ENCODE measurements around the gene GDI2.
A peak's percentile ranks its signal among the peaks of the same experiment; 100 is the strongest.
"Not testable (repeated sequence)": the region's sequence is repeated elsewhere in the genome, so short reads cannot be mapped to it uniquely, and the experiment has no call there.

Gene GDI2

DNA sequence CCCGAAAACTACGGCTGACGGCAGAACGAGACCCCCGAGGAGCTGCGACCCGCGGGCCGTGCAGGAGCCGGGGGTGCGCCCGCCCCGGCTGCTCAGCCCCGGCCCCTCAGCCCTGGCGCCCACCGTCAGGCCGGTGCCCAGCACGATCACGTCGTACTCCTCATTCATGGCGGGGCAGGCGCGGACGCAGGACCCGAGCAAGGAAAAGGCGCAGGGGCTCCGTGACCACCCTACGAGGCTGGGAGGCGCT, 218 bp downstream of the GDI2 start:
- Mint-ChIP-seq H3K36me3 (ENCODE audit: low read depth) (peaks cover 59% of the 10 kb centered on the region), H3K9me3 (peaks cover 6% of the 10 kb centered on the region)

DNA sequence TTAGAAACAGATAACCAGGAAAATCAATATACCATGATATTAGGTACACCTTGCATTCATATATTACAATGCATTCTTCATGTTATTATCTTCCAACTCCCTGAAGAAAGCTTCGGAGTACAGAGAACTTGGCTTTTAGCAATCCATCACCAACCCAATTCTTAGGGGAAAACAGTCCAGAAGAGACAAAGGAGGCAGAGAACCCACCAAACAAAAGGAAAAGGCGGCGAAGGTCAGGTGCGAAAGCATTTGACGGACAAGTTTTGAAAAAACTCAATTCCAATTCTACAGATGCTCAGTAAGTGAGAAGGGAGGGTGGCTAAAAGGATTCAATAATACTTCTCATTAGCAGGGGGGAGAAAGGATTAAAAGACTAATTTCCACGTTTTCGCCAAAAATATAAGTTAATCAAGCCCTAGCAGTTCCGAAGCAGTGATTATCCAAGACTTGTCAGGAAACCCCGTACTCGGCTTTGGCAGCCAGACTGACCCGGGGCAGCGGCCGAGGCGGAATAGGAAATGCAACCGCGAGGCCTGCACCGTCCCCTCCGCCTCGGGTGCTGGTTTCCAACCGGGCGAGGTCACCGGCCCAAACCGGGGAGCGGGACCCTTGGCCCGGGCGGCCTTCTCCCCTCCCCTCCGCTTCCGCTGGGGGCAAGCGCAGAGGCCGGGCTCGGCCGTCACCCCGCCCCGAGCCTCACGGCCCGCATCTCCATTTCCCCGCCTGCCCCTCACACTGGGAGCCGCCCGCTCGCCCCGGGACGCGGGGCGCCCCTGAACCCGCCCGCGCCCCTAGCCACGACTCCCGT, 747 bp downstream of the GDI2 start:
- no peak for DNase-seq
- H3K27ac Mint-ChIP-seq: peak overlapping the region; percentile 98

More for the DNA sequence above, 218 bp downstream of the GDI2 start:
- Mint-ChIP-seq H3K27ac (peak overlapping the region; percentile 98), H3K4me1 (ENCODE audit: low read depth) (peaks cover 65% of the 10 kb centered on the region), H3K27me3 (no peaks in the 10 kb centered on the region), H3K4me3 (peak overlapping the region; percentile 89)
- DNase-seq: no peak

GRCh38 chr10:5811387-5811821, 1.8 kb downstream of the GDI2 start:
- H3K9me3 Mint-ChIP-seq: peaks cover 6% of the 10 kb centered on the region
- DNase-seq: no peak
- H3K27me3 Mint-ChIP-seq: no peaks in the 10 kb centered on the region
- H3K36me3 Mint-ChIP-seq (ENCODE audit: low read depth): peaks cover 75% of the 10 kb centered on the region
- peaks cover 65% of the 10 kb centered on the region for H3K4me1 Mint-ChIP-seq (ENCODE audit: low read depth)
- peak overlapping the region; percentile 87 for H3K27ac Mint-ChIP-seq
- peak overlapping the region; percentile 89 for H3K4me3 Mint-ChIP-seq

More for the DNA sequence above, 747 bp downstream of the GDI2 start:
- peaks cover 64% of the 10 kb centered on the region for H3K36me3 Mint-ChIP-seq (ENCODE audit: low read depth)
- H3K27me3 Mint-ChIP-seq: no peaks in the 10 kb centered on the region
- H3K9me3 Mint-ChIP-seq: peaks cover 6% of the 10 kb centered on the region
- H3K4me1 Mint-ChIP-seq (ENCODE audit: low read depth): peaks cover 65% of the 10 kb centered on the region
- peak overlapping the region; percentile 89 for H3K4me3 Mint-ChIP-seq

GRCh38 chr10:5810225-5810624, 3.0 kb downstream of the GDI2 start:
- Mint-ChIP-seq H3K4me3 (peak overlapping the region; percentile 89), H3K27ac (peak overlapping the region; percentile 48), H3K4me1 (ENCODE audit: low read depth) (peaks cover 64% of the 10 kb centered on the region), H3K36me3 (ENCODE audit: low read depth) (peaks cover 85% of the 10 kb centered on the region), H3K9me3 (peaks cover 6% of the 10 kb centered on the region), H3K27me3 (no peaks in the 10 kb centered on the region)
- DNase-seq: no peak

DNA sequence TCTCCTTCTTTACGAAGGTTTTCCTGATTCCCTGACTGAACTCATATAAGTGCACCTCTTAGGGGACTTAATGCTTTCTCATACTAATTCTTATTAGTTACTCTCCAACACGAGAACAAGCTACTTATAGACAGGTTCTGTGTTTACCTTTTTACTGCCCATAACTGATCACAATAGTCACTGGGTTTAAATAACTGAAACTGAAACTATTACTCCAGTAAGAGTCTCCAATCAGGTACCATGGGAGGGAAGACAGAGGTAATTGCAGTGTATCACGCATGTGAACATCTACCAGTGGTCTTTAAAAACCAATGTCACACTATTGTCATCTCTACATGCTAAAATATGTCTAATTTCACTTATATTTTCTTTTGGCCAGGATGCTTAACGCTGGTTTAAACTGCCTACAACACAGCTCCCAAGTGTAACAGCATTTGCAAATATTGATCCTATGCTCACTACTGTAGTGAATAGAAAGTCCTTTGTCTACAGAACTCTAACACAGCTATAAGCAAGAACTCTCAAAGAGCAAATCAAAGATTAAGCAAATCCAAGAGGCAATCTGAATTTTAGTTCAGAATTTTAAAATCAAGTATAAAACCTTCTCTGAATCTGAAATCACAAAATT, 3.6 kb downstream of the GDI2 start:
- Mint-ChIP-seq H3K36me3 (ENCODE audit: low read depth) (peaks cover 84% of the 10 kb centered on the region), H3K27me3 (no peaks in the 10 kb centered on the region), H3K4me1 (ENCODE audit: low read depth) (peaks cover 58% of the 10 kb centered on the region), H3K27ac (peak overlapping the region; percentile 48), H3K4me3 (peak overlapping the region; percentile 89), H3K9me3 (no peaks in the 10 kb centered on the region)
- DNase-seq: no peak

DNA sequence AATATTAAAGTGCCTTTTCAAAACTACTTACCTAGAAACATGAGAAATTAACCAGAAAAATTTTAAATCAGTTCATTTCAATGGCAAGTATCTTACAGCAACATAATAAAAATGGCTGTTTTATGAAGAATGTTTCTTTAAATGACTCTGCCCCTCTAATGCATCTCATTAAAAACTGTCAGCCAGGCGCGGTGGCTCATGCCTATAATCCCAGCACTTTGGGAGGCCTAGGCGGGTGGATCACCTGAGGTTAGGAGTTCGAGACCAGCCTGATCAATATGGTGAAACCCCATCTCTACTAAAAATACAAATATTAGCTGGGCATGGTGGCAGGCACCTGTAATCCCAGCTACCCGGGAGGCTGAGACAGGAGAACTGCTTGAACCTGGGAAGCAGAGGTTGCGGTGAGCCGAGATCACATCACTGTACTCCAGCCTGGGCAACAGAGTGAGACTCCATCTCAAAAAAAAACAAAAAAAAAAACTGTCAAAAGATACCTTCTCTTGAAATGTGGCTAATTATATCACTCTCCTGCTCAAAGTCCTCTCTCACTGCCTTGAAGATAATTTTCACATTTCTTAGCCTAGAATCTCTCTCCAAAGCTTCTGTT, 4.3 kb downstream of the GDI2 start:
- not testable (repeated sequence) for DNase-seq, H3K9me3 Mint-ChIP-seq, H3K27me3 Mint-ChIP-seq
- Mint-ChIP-seq H3K4me3 (peak overlapping the region; percentile 89), H3K27ac (peak overlapping the region; percentile 50), H3K36me3 (ENCODE audit: low read depth) (peaks cover 84% of the 10 kb centered on the region), H3K4me1 (ENCODE audit: low read depth) (peaks cover 57% of the 10 kb centered on the region)

- Mint-ChIP-seq H3K27me3 (no peaks in the 10 kb centered on the region), H3K27ac (no peak overlapping the region), H3K4me3 (no peak overlapping the region), H3K9me3 (no peaks in the 10 kb centered on the region), H3K36me3 (ENCODE audit: low read depth) (peaks cover 86% of the 10 kb centered on the region), H3K4me1 (ENCODE audit: low read depth) (peaks cover 67% of the 10 kb centered on the region)
- DNase-seq: no peak
Observed at GRCh38 chr10:5806745-5807144, 6.5 kb downstream of the GDI2 start.

DNA sequence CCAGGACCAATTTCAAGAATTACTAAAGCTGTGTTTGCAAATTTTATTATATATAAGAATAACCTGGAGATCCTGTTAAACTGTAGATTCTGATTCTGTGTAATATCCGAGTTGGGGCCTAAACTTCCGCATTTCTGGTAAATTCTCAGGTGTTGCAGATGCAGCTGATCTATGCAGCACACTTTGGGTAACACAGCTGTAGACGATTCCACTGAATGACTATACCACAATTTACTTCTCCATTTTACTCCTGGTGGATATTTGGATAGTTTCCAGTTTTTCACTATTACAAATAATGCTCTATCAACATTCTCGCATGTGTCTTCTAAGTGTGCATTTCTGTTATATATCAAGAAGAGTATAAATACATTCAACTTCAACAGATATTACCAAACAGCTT, 7.5 kb downstream of the GDI2 start:
- no peaks in the 10 kb centered on the region for H3K9me3 Mint-ChIP-seq
- DNase-seq: no peak
- no peaks in the 10 kb centered on the region for H3K27me3 Mint-ChIP-seq
- peaks cover 79% of the 10 kb centered on the region for H3K36me3 Mint-ChIP-seq (ENCODE audit: low read depth)
- H3K4me3 Mint-ChIP-seq: no peak overlapping the region
- H3K4me1 Mint-ChIP-seq (ENCODE audit: low read depth): peaks cover 63% of the 10 kb centered on the region
- H3K27ac Mint-ChIP-seq: no peak overlapping the region

DNA sequence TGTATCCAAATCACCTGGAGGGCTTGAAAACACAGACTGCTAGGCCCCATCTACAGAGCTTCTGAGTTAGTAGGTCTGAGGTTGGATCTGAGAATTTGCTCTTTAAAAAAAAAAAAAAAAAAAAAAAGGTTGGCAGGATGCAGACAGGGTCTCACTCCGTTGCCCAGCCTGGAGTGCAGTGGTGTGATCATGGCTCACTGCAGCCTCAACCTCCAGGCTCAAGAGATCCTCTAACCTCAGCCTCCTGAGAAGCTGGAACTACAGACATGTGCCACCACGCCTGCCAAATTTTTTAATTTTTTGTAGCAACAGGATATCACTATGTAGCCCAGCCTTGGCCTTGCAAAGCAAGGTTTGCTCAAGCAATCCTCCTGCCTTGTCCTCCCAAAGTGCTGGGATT, 8.0 kb downstream of the GDI2 start:
- DNase-seq: no peak
- Mint-ChIP-seq H3K4me3 (no peak overlapping the region), H3K36me3 (ENCODE audit: low read depth) (peaks cover 79% of the 10 kb centered on the region), H3K4me1 (ENCODE audit: low read depth) (peaks cover 61% of the 10 kb centered on the region), H3K9me3 (no peaks in the 10 kb centered on the region), H3K27me3 (no peaks in the 10 kb centered on the region), H3K27ac (no peak overlapping the region)

DNA sequence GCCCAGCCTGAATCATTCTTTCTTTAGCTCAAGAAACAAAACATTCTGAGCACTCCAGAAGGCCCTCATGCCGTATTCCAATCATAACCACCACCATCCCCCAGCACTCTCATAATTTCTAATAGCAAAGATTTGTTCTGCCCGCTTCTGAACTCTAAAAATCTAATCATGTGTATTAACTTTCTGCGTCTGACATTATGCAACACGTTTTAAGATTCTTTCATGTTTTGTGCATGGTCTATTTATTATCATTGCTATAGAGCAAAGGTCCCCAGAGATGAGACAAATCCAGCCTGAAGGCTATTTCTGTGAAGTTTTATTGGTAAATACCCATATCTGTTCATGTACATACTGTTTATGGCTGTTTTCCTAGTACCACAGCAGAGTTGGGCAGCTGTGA, 8.8 kb downstream of the GDI2 start:
- Mint-ChIP-seq H3K4me3 (no peak overlapping the region), H3K36me3 (ENCODE audit: low read depth) (peaks cover 79% of the 10 kb centered on the region), H3K27me3 (no peaks in the 10 kb centered on the region), H3K27ac (peak overlapping the region; percentile 11), H3K9me3 (no peaks in the 10 kb centered on the region), H3K4me1 (ENCODE audit: low read depth) (peaks cover 52% of the 10 kb centered on the region)
- DNase-seq: no peak

- H3K4me1 Mint-ChIP-seq (ENCODE audit: low read depth): peaks cover 27% of the 10 kb centered on the region
- H3K27ac Mint-ChIP-seq: peak overlapping the region; percentile 61
- H3K36me3 Mint-ChIP-seq (ENCODE audit: low read depth): peaks cover 80% of the 10 kb centered on the region
- no peak for DNase-seq
- H3K27me3 Mint-ChIP-seq: no peaks in the 10 kb centered on the region
- no peaks in the 10 kb centered on the region for H3K9me3 Mint-ChIP-seq
- H3K4me3 Mint-ChIP-seq: no peak overlapping the region
Observed at GRCh38 chr10:5800782-5801181, 12.5 kb downstream of the GDI2 start.

DNA sequence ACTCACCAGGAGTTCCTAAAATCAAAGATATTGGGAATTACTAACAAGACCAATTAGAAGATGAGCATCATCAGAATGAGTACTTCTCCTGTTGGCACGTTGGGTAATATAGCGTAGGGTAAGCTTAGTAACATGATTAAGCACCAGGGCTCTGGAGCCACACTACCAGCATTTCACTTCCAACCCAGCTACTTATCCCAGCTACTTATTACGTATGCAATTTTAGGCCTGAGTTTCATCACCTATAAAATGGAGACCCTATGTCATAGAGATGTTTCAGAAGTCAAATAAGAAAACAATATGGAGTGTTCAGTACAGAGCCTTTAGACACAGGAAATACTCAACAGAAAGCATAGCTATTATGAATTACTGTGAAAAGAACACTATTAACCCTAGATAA, 19.0 kb downstream of the GDI2 start:
- H3K4me3 Mint-ChIP-seq: no peak overlapping the region
- no peaks in the 10 kb centered on the region for H3K9me3 Mint-ChIP-seq
- peaks cover 15% of the 10 kb centered on the region for H3K4me1 Mint-ChIP-seq (ENCODE audit: low read depth)
- no peaks in the 10 kb centered on the region for H3K27me3 Mint-ChIP-seq
- H3K36me3 Mint-ChIP-seq (ENCODE audit: low read depth): peaks cover 91% of the 10 kb centered on the region
- H3K27ac Mint-ChIP-seq: peak overlapping the region; percentile 69
- no peak for DNase-seq

- no peak overlapping the region for H3K4me3 Mint-ChIP-seq
- no peaks in the 10 kb centered on the region for H3K27me3 Mint-ChIP-seq
- DNase-seq: no peak
- peaks cover 23% of the 10 kb centered on the region for H3K4me1 Mint-ChIP-seq (ENCODE audit: low read depth)
- peaks cover 3% of the 10 kb centered on the region for H3K9me3 Mint-ChIP-seq
- peak overlapping the region; percentile 1 for H3K27ac Mint-ChIP-seq
- H3K36me3 Mint-ChIP-seq (ENCODE audit: low read depth): peaks cover 93% of the 10 kb centered on the region
Observed at GRCh38 chr10:5789626-5790025, 23.6 kb downstream of the GDI2 start.

GRCh38 chr10:5788969-5789368, 24.3 kb downstream of the GDI2 start:
- Mint-ChIP-seq H3K9me3 (peaks cover 4% of the 10 kb centered on the region), H3K36me3 (ENCODE audit: low read depth) (peaks cover 94% of the 10 kb centered on the region), H3K27ac (peak overlapping the region; percentile 50), H3K27me3 (no peaks in the 10 kb centered on the region), H3K4me1 (ENCODE audit: low read depth) (peaks cover 25% of the 10 kb centered on the region), H3K4me3 (no peak overlapping the region)
- no peak for DNase-seq

GRCh38 chr10:5783300-5783699, 29.9 kb downstream of the GDI2 start:
- H3K27me3 Mint-ChIP-seq: no peaks in the 10 kb centered on the region
- peaks cover 4% of the 10 kb centered on the region for H3K9me3 Mint-ChIP-seq
- no peak overlapping the region for H3K4me3 Mint-ChIP-seq
- DNase-seq: no peak
- peaks cover 52% of the 10 kb centered on the region for H3K4me1 Mint-ChIP-seq (ENCODE audit: low read depth)
- peak overlapping the region; percentile 70 for H3K27ac Mint-ChIP-seq
- peaks cover 96% of the 10 kb centered on the region for H3K36me3 Mint-ChIP-seq (ENCODE audit: low read depth)

All from activated T-cell treated with anti-CD3 and anti-CD28 coated beads, Interleukin-2, amount 50 U/mL, for 24 hours (primary cell).